DOHH2 (cell line): ENCODE data around the gene CCDC170.

Experiments
- H3F3A ChIP-seq: fragments of 200-600 bp; sonication (generic), shearing (Covaris generic); 2 replicates; pipeline ENCODE4 v1.6.0; 2016; ENCODE audit warnings: antibody characterized with exemption, mild to moderate bottlenecking; ENCODE audit not compliant: control insufficient read depth, insufficient read depth
- H3K27ac ChIP-seq: fragments of 200-600 bp; sonication (generic); 2 replicates; pipeline ENCODE4 v1.5.1; 2014; ENCODE audit warnings: low read depth, mild to moderate bottlenecking, low read length, moderate library complexity
- H3K27me3 ChIP-seq: fragments of 200-600 bp; sonication (generic); 2 replicates; pipeline ENCODE4 v1.6.1; 2014; ENCODE audit warnings: mild to moderate bottlenecking, low read length, mixed read lengths; ENCODE audit not compliant: control insufficient read depth
- H3K36me3 ChIP-seq: fragments of 200-600 bp; sonication (generic); 2 replicates; pipeline ENCODE4 v1.6.1; 2014; ENCODE audit warnings: mild to moderate bottlenecking, low read length, moderate library complexity, mixed read lengths; ENCODE audit not compliant: control insufficient read depth
- H3K4me1 ChIP-seq: fragments of 200-600 bp; sonication (generic); 2 replicates; pipeline ENCODE4 v1.6.1; 2014; ENCODE audit warnings: mild to moderate bottlenecking, low read length, mixed read lengths; ENCODE audit not compliant: control insufficient read depth
- H3K4me2 ChIP-seq: fragments of 200-600 bp; sonication (generic); 2 replicates; pipeline ENCODE4 v1.6.0; 2014; ENCODE audit warnings: mild to moderate bottlenecking, low read length, moderate library complexity
- H3K4me3 ChIP-seq: fragments of 200-600 bp; sonication (generic); 2 replicates; pipeline ENCODE4 v1.5.1; 2014; ENCODE audit warnings: mild to moderate bottlenecking, low read length, mixed read lengths
- H3K79me2 ChIP-seq: fragments of 200-600 bp; sonication (generic); 2 replicates; pipeline ENCODE4 v1.6.1; 2014; ENCODE audit warnings: mild to moderate bottlenecking, low read length, mixed read lengths; ENCODE audit not compliant: control insufficient read depth
- H3K9me2 ChIP-seq: fragments of 200-600 bp; sonication (generic); replicated peaks from 2 replicates; pipeline ENCODE4 v1.6.1; 2014; ENCODE audit warnings: mild to moderate bottlenecking, low read length, mixed read lengths; ENCODE audit not compliant: control insufficient read depth
- H3K9me3 ChIP-seq: fragments of 200-600 bp; sonication (generic); 2 replicates; pipeline ENCODE4 v1.6.1; 2014; ENCODE audit warnings: antibody characterized with exemption, low read length, mixed read lengths; ENCODE audit not compliant: control insufficient read depth, insufficient read depth
- H4K20me1 ChIP-seq: fragments of 200-600 bp; sonication (generic); 2 replicates; pipeline ENCODE4 v1.6.0; 2014; ENCODE audit warnings: low read depth, mild to moderate bottlenecking, antibody characterized with exemption, low read length, moderate library complexity; ENCODE audit not compliant: control insufficient read depth, insufficient read depth
- CTCF ChIP-seq: fragments of 200-600 bp; sonication (generic); IDR thresholded peaks from one replicate; pipeline ENCODE4 v1.5.1; 2014; ENCODE audit warnings: antibody characterized with exemption, mild to moderate bottlenecking, low read depth, low read length; ENCODE audit not compliant: poor library complexity, severe bottlenecking
- EZH2phosphoT487 ChIP-seq: fragments of 200-600 bp; sonication (generic); IDR thresholded peaks from 2 replicates; pipeline ENCODE4 v1.6.1; 2017; ENCODE audit warnings: borderline replicate concordance, mild to moderate bottlenecking, antibody characterized with exemption, low read length, moderate library complexity, mixed read lengths

The CCDC170 gene

DNA sequence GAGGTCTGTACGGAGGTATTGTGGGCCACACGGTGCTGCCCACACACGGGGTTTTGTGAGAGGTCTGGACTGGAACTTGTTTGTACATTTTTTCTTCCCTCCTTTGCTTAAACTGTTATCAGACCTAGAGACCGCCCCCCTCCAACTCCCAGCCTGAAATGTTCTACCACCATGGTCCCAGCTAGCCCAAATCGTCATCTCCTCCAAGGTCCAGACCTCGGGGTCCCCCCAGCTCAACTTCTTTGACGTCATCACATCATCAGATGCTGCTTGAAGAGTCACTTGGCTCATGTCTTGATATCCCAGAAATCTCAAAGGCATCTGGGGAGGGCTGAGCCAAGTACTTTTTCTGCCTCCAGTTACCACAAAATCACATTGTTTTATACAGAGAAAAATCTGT is 2.8 kb upstream of the CCDC170 start:
- Histone ChIP-seq H3K9me3 (no peaks in the 10 kb centered on the region), H3K4me2 (no peak overlapping the region), H3F3A (no peaks in the 10 kb centered on the region), H3K27me3 (peaks cover 32% of the 10 kb centered on the region), H4K20me1 (no peaks in the 10 kb centered on the region), H3K4me1 (peaks cover 11% of the 10 kb centered on the region), H3K27ac (no peak overlapping the region), H3K79me2 (no peaks in the 10 kb centered on the region), H3K9me2 (no peaks in the 10 kb centered on the region), H3K36me3 (no peaks in the 10 kb centered on the region), H3K4me3 (no peak overlapping the region)
- TF ChIP-seq EZH2phosphoT487: no peak
- no peak for TF ChIP-seq CTCF

- no peaks in the 10 kb centered on the region for H3K9me3 ChIP-seq
- no peak overlapping the region for H3K27ac ChIP-seq
- no peaks in the 10 kb centered on the region for H3K79me2 ChIP-seq
- TF ChIP-seq CTCF: no peak
- no peak for TF ChIP-seq EZH2phosphoT487
- H3K4me1 ChIP-seq: peaks cover 11% of the 10 kb centered on the region
- H3K4me3 ChIP-seq: peak overlapping the region; percentile 61
- no peaks in the 10 kb centered on the region for H3F3A ChIP-seq
- H3K36me3 ChIP-seq: no peaks in the 10 kb centered on the region
- H3K4me2 ChIP-seq: peak overlapping the region; percentile 68
- no peaks in the 10 kb centered on the region for H4K20me1 ChIP-seq
- peaks cover 38% of the 10 kb centered on the region for H3K27me3 ChIP-seq
- H3K9me2 ChIP-seq: no peaks in the 10 kb centered on the region
Observed at GRCh38 chr6:151493161-151493803, 535 bp upstream of the CCDC170 start.

DNA sequence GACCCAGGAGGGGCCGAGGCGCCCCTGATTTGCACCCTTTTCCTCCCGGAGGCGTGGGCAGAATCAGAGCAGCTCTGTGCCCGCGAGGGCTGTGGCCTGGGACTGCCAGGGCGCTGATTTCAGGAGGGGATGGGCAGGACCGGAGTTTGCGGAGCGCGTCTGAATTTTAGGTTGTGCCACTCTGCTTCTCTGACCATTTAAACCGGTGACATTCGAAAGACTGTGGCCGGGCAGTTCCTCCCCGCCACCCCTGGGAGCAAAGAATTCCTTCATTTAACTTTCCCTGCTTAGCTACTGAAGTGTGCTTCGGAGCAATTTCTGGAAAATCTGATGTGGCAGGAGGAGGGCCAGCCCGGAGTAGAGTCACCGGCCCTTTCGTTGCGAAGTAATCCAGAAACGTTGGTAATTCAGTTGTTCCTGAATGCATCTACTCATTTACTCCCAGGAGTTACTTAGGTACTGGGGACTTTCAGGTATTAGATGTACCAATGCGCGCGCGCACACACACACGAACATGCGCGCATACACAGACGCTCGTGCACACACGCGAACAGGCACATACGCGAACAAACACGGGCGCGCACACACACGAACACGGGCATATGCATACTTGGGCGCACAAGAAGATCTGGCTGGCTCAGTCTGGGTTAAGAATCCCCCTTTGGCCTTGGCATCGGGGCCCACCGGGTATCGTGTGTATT is 568 bp downstream of the CCDC170 start:
- H3K4me2 ChIP-seq: peak overlapping the region; percentile 68

More for the DNA sequence above, 568 bp downstream of the CCDC170 start:
- Histone ChIP-seq H3K36me3 (no peaks in the 10 kb centered on the region), H3K79me2 (no peaks in the 10 kb centered on the region), H3F3A (no peaks in the 10 kb centered on the region), H3K27me3 (peaks cover 40% of the 10 kb centered on the region), H3K9me2 (no peaks in the 10 kb centered on the region), H3K9me3 (no peaks in the 10 kb centered on the region), H3K4me1 (peaks cover 11% of the 10 kb centered on the region), H4K20me1 (no peaks in the 10 kb centered on the region), H3K27ac (no peak overlapping the region), H3K4me3 (peak overlapping the region; percentile 61)
- TF ChIP-seq EZH2phosphoT487 (no peak; the same call in 1 of the 2 replicates), CTCF (no peak)
